Measurements from ENCODE around the gene CCNT1. TPM values are rescaled to one million over a fixed set of nuclear protein-coding genes. Genes with fewer than 3 reads are reported as not detected.

CCNT1 gene
- total and polyA plus RNA-seq, 12 donors, result 2.7 to 27.2 (median 22.5) TPM

DNA sequence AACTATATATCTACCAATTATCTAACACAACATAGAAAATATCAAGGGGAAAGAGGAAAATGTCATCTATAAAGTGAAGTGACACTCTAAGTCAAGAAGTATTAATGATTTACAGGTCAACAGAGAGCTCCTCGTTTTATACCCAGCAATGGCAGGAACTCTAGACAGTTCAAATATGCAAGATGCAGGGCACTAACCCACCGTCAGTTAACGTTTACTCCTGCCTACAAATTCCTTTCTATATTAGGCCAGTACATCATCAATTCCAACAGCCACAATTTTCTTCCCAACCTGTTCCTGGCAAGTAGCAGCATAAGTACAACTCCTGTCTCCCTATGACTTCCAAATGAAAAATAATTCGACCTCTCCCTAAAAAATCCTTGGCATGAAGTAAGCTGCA, 25.5 kb downstream of the CCNT1 start:
- Histone ChIP-seq H3K27me3 (no peaks in the 10 kb centered on the region), H3K36me3 (peaks cover 0 to 91% (median 35%) of the 10 kb centered on the region in 9 donors), H3K4me1 (peaks cover 0 to 31% (median 15%) of the 10 kb centered on the region in 9 donors), H3K9me3 (no peaks in the 10 kb centered on the region), H3K27ac (peak overlapping the region in 5 of 10 donors; percentile 13 to 61 (median 45)), H3K4me3 (no peak overlapping the region)
- TF ChIP-seq, protein P1, sequence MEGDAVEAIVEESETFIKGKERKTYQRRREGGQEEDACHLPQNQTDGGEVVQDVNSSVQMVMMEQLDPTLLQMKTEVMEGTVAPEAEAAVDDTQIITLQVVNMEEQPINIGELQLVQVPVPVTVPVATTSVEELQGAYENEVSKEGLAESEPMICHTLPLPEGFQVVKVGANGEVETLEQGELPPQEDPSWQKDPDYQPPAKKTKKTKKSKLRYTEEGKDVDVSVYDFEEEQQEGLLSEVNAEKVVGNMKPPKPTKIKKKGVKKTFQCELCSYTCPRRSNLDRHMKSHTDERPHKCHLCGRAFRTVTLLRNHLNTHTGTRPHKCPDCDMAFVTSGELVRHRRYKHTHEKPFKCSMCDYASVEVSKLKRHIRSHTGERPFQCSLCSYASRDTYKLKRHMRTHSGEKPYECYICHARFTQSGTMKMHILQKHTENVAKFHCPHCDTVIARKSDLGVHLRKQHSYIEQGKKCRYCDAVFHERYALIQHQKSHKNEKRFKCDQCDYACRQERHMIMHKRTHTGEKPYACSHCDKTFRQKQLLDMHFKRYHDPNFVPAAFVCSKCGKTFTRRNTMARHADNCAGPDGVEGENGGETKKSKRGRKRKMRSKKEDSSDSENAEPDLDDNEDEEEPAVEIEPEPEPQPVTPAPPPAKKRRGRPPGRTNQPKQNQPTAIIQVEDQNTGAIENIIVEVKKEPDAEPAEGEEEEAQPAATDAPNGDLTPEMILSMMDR (IDR thresholded peaks at IDR 0.05), result no peak
- intact Hi-C loops (cut with DNase I), result no loop called here
- DNase-seq (no peak), ATAC-seq (peak in 5 of 8 donors; percentile 29 to 76 (median 54))
- WGBS, 2 donors, result 47 to 58% methylated on average over 4 of the region's 4 CpGs

GRCh38 chr12:48690436-48690835, 26.1 kb downstream of the CCNT1 start:
- H3K9me3 ChIP-seq, result no peaks in the 10 kb centered on the region
- H3K4me3 ChIP-seq, result no peak overlapping the region
- H3K27me3 ChIP-seq, result no peaks in the 10 kb centered on the region
- H3K4me1 ChIP-seq, result peaks cover 0 to 31% (median 15%) of the 10 kb centered on the region in 9 donors
- ATAC-seq, result peak in 1 of 8 donors; percentile 16
- H3K27ac ChIP-seq, result peak overlapping the region in 5 of 10 donors; percentile 13 to 61 (median 45)
- intact Hi-C loops (cut with DNase I), result no loop called here
- WGBS, 2 donors, result 70 to 76% methylated on average over 4 of the region's 4 CpGs
- H3K36me3 ChIP-seq, result peaks cover 0 to 86% (median 30%) of the 10 kb centered on the region in 9 donors
- TF ChIP-seq, protein P1 (IDR thresholded peaks at IDR 0.05), result no peak
- no peak for DNase-seq

DNA sequence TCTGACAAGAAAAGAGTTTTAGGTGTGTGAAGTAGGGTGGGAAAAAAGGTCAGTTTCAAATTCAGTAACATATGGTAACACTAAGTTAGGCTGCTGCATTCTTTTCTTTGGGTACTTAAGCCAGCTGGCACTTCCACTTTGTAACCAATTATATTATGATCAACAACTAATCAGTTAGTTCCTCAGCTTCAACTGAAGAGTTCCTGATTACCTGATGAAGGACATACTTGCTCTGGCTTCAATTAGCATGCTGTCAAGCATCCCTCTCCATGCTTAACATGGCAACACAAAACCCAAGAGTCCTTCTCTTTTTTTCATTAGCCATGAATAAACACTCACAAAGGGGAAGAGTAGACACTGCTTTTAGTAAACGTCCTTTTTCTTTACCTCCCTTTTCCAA, 27.7 kb downstream of the CCNT1 start:
- Histone ChIP-seq H3K27ac (no peak overlapping the region), H3K4me3 (no peak overlapping the region), H3K4me1 (peaks cover 0 to 31% (median 15%) of the 10 kb centered on the region in 9 donors), H3K27me3 (no peaks in the 10 kb centered on the region), H3K36me3 (peaks cover 0 to 70% (median 14%) of the 10 kb centered on the region in 9 donors), H3K9me3 (no peaks in the 10 kb centered on the region)
- DNase-seq, result no peak
- intact Hi-C loops (cut with DNase I), result no loop called here
- no peak for ATAC-seq
- TF ChIP-seq, protein P1 (IDR thresholded peaks at IDR 0.05), result no peak
- WGBS, 2 donors, result 50 to 57% methylated on average over 1 of the region's 1 CpG

GRCh38 chr12:48687592-48687991, 28.9 kb downstream of the CCNT1 start:
- intact Hi-C loops (cut with DNase I), result no loop called here
- Histone ChIP-seq H3K4me1 (peaks cover 0 to 30% (median 18%) of the 10 kb centered on the region in 9 donors), H3K27ac (no peak overlapping the region), H3K27me3 (no peaks in the 10 kb centered on the region), H3K36me3 (peaks cover 0 to 57% (median 1%) of the 10 kb centered on the region in 9 donors), H3K4me3 (no peak overlapping the region), H3K9me3 (no peaks in the 10 kb centered on the region)
- ATAC-seq (no peak), DNase-seq (no peak)
- 85 to 86% methylated on average over 4 of the region's 4 CpGs for WGBS, 2 donors
- TF ChIP-seq, protein P1 (IDR thresholded peaks at IDR 0.05), result no peak
